ENCODE measurements around the gene REEP5. TPM values are rescaled to one million over a fixed set of nuclear protein-coding genes. Genes with fewer than 3 reads are reported as not detected.

REEP5 gene
- total and polyA plus RNA-seq, 2 of the 8 experiments (the other 6 are each of a cell fraction or from before 2014, with no cell fraction given) = 58.3 to 94.3 TPM

GRCh38 chr5:112918679-112919078 is 3.3 kb downstream of the REEP5 start:
- H2AK5ac ChIP-seq (ENCODE audit: low read depth, low read length) = no peak overlapping the region
- H4K8ac ChIP-seq (ENCODE audit: extremely low read depth, insufficient read depth, low read length) = no peak overlapping the region
- peaks cover 5% of the 10 kb centered on the region for H3K23me2 ChIP-seq (ENCODE audit: low read depth, low read length)
- H2BK20ac ChIP-seq (ENCODE audit: low read length) = no peak overlapping the region
- FAIRE-seq = no peak
- no peak overlapping the region; the same call in 1 of the 2 replicates for H2BK5ac ChIP-seq (ENCODE audit: low read depth, low read length)
- POLR2A ChIA-PET (ENCODE audit: partially characterized antibody) = interaction anchor here (1.0 kb wide), 1 partner anchor 22 kb away, joined by 3 read pairs; no protein-coding TSS in a partner anchor
- no peaks in the 10 kb centered on the region for H3K4me1 ChIP-seq (replicated peaks in 1 of 4; ENCODE audit: control insufficient read depth in 3 of 4, insufficient read depth in 4 of 4, low read length in 3 of 4)
- H3K56ac ChIP-seq (replicated peaks; ENCODE audit: insufficient read length, low read depth, low read length) = no peak overlapping the region
- no peak overlapping the region for H4K91ac ChIP-seq (replicated peaks; ENCODE audit: insufficient read length, low read length)
- peaks cover 0 to 2% (median 0%) of the 10 kb centered on the region in 4 experiments; a peak in 2 of 7 replicates for H3K27me3 ChIP-seq (replicated peaks in 1 of 4; ENCODE audit: control insufficient read depth in 3 of 4, extremely low read depth in 1 of 4, insufficient read depth in 3 of 4, low read length in 3 of 4)
- H2AFZ ChIP-seq (ENCODE audit: low read length) = no peak overlapping the region
- TF ChIP-seq BACH1 (IDR thresholded peaks at IDR 0.05; ENCODE audit: low read length) (no peak), TEAD4 (IDR thresholded peaks at IDR 0.05; ENCODE audit: low read depth, low read length) (no peak), POU5F1 (IDR thresholded peaks at IDR 0.05; ENCODE audit: low read depth, low read length) (no peak), CHD2 (IDR thresholded peaks at IDR 0.05; ENCODE audit: low read length) (no peak)
- 86% methylated on average over 1 of the region's 1 CpG; no CpG with 5 or more reads in 1 of the 2 experiments for WGBS, 2 experiments (ENCODE audit: extremely low coverage in 1 of 2, insufficient coverage in 1 of 2, insufficient read length in 1 of 2, insufficient replicate concordance in 2 of 2, low coverage in 1 of 2, low lambda C conversion rate in 2 of 2, missing lambda C conversion rate in 1 of 2)
- no peak overlapping the region for H3K9ac ChIP-seq (replicated peaks in 1 of 4; ENCODE audit: extremely low read depth in 1 of 4, low read depth in 3 of 4, low read length in 3 of 4)
- peaks cover 0 to 18% (median 2%) of the 10 kb centered on the region in 4 experiments; a peak in 5 of 8 replicates for H3K36me3 ChIP-seq (ENCODE audit: control insufficient read depth in 2 of 4, insufficient read depth in 4 of 4, low read length in 3 of 4)
- no peak overlapping the region for H2BK15ac ChIP-seq (ENCODE audit: low read length)
- peaks cover 0 to 8% of the 10 kb centered on the region in 2 experiments; a peak in 1 of 4 replicates for H3K79me2 ChIP-seq (ENCODE audit: control insufficient read depth in 1 of 2, insufficient read depth in 2 of 2, low read length in 2 of 2)
- no peak overlapping the region for H3K4me2 ChIP-seq (ENCODE audit: insufficient read depth in 1 of 2, low read depth in 2 of 2, low read length in 2 of 2)
- H3K18ac ChIP-seq (ENCODE audit: extremely low read depth, low read length) = no peak overlapping the region
- no peak overlapping the region for H3K4ac ChIP-seq (replicated peaks; ENCODE audit: insufficient read length, low read depth, low read length)
- no peak overlapping the region for H2BK120ac ChIP-seq (replicated peaks; ENCODE audit: low read depth, low read length)
- peaks cover 0 to 4% of the 10 kb centered on the region in 2 experiments for H4K20me1 ChIP-seq (replicated peaks in 1 of 2; ENCODE audit: control insufficient read depth in 1 of 2, insufficient read depth in 2 of 2, low read length in 2 of 2)
- H4K5ac ChIP-seq (ENCODE audit: insufficient read length, low read depth, low read length) = no peak overlapping the region
- H3K4me3 ChIP-seq (ENCODE audit: extremely low read depth in 1 of 4, insufficient read depth in 2 of 4, low read depth in 3 of 4, low read length in 4 of 4) = no peak overlapping the region
- no peak overlapping the region for H2BK12ac ChIP-seq (ENCODE audit: low read depth, low read length)
- H3K14ac ChIP-seq (ENCODE audit: insufficient read length) = no peak overlapping the region
- H3K79me1 ChIP-seq (ENCODE audit: low read depth, low read length) = no peaks in the 10 kb centered on the region; the same call in 1 of the 2 replicates
- DNase-seq (ENCODE audit: low read depth in 1 of 2, low spot score in 2 of 2) = no peak
- H3K9me3 ChIP-seq (ENCODE audit: insufficient read depth in 2 of 2, low read depth in 1 of 2, low read length in 1 of 2) = no peaks in the 10 kb centered on the region
- H3K23ac ChIP-seq (ENCODE audit: insufficient read length) = no peak overlapping the region
- CTCF ChIA-PET (ENCODE audit: partially characterized antibody) = interaction anchor here (0.6 to 2.5 kb wide), 5 partner anchors 9 to 51 kb away, joined by 3 to 17 read pairs (median 5); no protein-coding TSS in a partner anchor
- H3K27ac ChIP-seq (ENCODE audit: low read depth, low read length) = no peak overlapping the region
